ENCODE measurements around the gene TGFB1I1. TPM values are rescaled to one million over a fixed set of nuclear protein-coding genes. Genes with fewer than 3 reads are reported as not detected.
"Not testable (repeated sequence)": the region's sequence is repeated elsewhere in the genome, so short reads cannot be mapped to it uniquely, and the experiment has no call there.

The TGFB1I1 gene
- not detected for polyA plus RNA-seq (2012; ENCODE audit: insufficient read depth, insufficient read length)

GRCh38 chr16:31471875-31472708 is at the start of gene TGFB1I1:
Gene TGFB1I1, plus strand, starts transcription at chr16:31472152. Its CDS starts 37 bp downstream, at chr16:31472189.
- DNase-seq (ENCODE audit: low read depth, low spot score) = no peak
- no peak within 1 kb of the TSS for H3K4me3 ChIP-seq (ENCODE audit: low read length)

GRCh38 chr16:31423241-31423640 is 48.7 kb upstream of the TGFB1I1 start:
- no peak overlapping the region for H3K4me3 ChIP-seq (ENCODE audit: low read length)

GRCh38 chr16:31423801-31424200 is 48.2 kb upstream of the TGFB1I1 start:
- H3K4me3 ChIP-seq (ENCODE audit: low read length) = no peak overlapping the region
- DNase-seq (ENCODE audit: low read depth, low spot score) = no peak

More at GRCh38 chr16:31423241-31423640, 48.7 kb upstream of the TGFB1I1 start:
- no peak for DNase-seq (ENCODE audit: low read depth, low spot score)

- no peak for DNase-seq (ENCODE audit: low read depth, low spot score)
- no peak overlapping the region for H3K4me3 ChIP-seq (ENCODE audit: low read length)
These were observed 44.3 kb upstream of the TGFB1I1 start for GRCh38 chr16:31427441-31428278.

- no peak for DNase-seq (ENCODE audit: low read depth, low spot score)
- no peak within 1 kb of the TSS for H3K4me3 ChIP-seq (ENCODE audit: low read length)
These were observed 43.7 kb upstream of the TGFB1I1 start, which contains the start of gene COX6A2 for GRCh38 chr16:31428279-31428597. Gene COX6A2, minus strand, starts transcription at chr16:31428360. Its CDS starts 35 bp downstream, at chr16:31428325.

- no peak overlapping the region for H3K4me3 ChIP-seq (ENCODE audit: low read length)
- DNase-seq (ENCODE audit: low read depth, low spot score) = no peak
These were observed 43.2 kb upstream of the TGFB1I1 start for GRCh38 chr16:31428638-31429247.

- DNase-seq (ENCODE audit: low read depth, low spot score) = no peak
- no peak overlapping the region for H3K4me3 ChIP-seq (ENCODE audit: low read length)
These were observed 42.6 kb upstream of the TGFB1I1 start for GRCh38 chr16:31429314-31429713.

- DNase-seq (ENCODE audit: low read depth, low spot score) = no peak
- no peak overlapping the region for H3K4me3 ChIP-seq (ENCODE audit: low read length)
These were observed 42.2 kb upstream of the TGFB1I1 start for GRCh38 chr16:31429796-31430195.

GRCh38 chr16:31430380-31431052 is 41.4 kb upstream of the TGFB1I1 start:
- no peak for DNase-seq (ENCODE audit: low read depth, low spot score)

GRCh38 chr16:31435341-31436220 is 36.4 kb upstream of the TGFB1I1 start:
- DNase-seq (ENCODE audit: low read depth, low spot score) = no peak
- no peak overlapping the region for H3K4me3 ChIP-seq (ENCODE audit: low read length)

More at GRCh38 chr16:31430380-31431052, 41.4 kb upstream of the TGFB1I1 start:
- H3K4me3 ChIP-seq (ENCODE audit: low read length) = no peak overlapping the region

GRCh38 chr16:31436221-31437045 is 35.5 kb upstream of the TGFB1I1 start:
- no peak for DNase-seq (ENCODE audit: low read depth, low spot score)
- no peak overlapping the region for H3K4me3 ChIP-seq (ENCODE audit: low read length)

GRCh38 chr16:31438414-31438813 is 33.5 kb upstream of the TGFB1I1 start:
- DNase-seq (ENCODE audit: low read depth, low spot score) = no peak
- H3K4me3 ChIP-seq (ENCODE audit: low read length) = no peak overlapping the region

GRCh38 chr16:31439023-31439422 is 32.9 kb upstream of the TGFB1I1 start:
- H3K4me3 ChIP-seq (ENCODE audit: low read length); DNase-seq (ENCODE audit: low read depth, low spot score): not testable (repeated sequence)

GRCh38 chr16:31439519-31439918 is 32.4 kb upstream of the TGFB1I1 start:
- no peak overlapping the region for H3K4me3 ChIP-seq (ENCODE audit: low read length)
- no peak for DNase-seq (ENCODE audit: low read depth, low spot score)

- no peak overlapping the region for H3K4me3 ChIP-seq (ENCODE audit: low read length)
- DNase-seq (ENCODE audit: low read depth, low spot score) = no peak
These were observed 31.3 kb upstream of the TGFB1I1 start for GRCh38 chr16:31440516-31441184.

- H3K4me3 ChIP-seq (ENCODE audit: low read length) = no peak overlapping the region
- no peak for DNase-seq (ENCODE audit: low read depth, low spot score)
These were observed 30.0 kb upstream of the TGFB1I1 start for GRCh38 chr16:31441956-31442355.

- not testable (repeated sequence) for DNase-seq (ENCODE audit: low read depth, low spot score); H3K4me3 ChIP-seq (ENCODE audit: low read length)
These were observed 26.0 kb upstream of the TGFB1I1 start for GRCh38 chr16:31445931-31446330.

Data from Jurkat, Clone E6-1 (cell line).